H1 (cell line): ENCODE measurements around the gene CHST3. TPM values are rescaled to one million over a fixed set of nuclear protein-coding genes. Genes with fewer than 3 reads are reported as not detected.

Source experiments
- CEBPB ChIP-seq: IDR thresholded peaks from 2 replicates; pipeline ENCODE4 v1.6.1; 2012; ENCODE audit warnings: low read depth, low read length
- CHD7 ChIP-seq: fragments of 300-600 bp; sonication (generic); IDR thresholded peaks from 2 replicates; pipeline ENCODE4 v1.7.1; 2012; ENCODE audit warnings: low read length, moderate library complexity, mild to moderate bottlenecking, inconsistent platforms; ENCODE audit not compliant: insufficient replicate concordance
- E2F6 ChIP-seq: IDR thresholded peaks from 2 replicates; pipeline ENCODE4 v1.6.1; 2012; ENCODE audit warnings: inconsistent platforms
- RNF2 ChIP-seq: fragments of 200-900, 300-1000 bp; sonication (generic); IDR thresholded peaks from 2 replicates; pipeline ENCODE4 v1.7.1; 2016; ENCODE audit warnings: borderline replicate concordance, low read depth, mild to moderate bottlenecking, antibody characterized with exemption, low read length; ENCODE audit not compliant: poor library complexity, severe bottlenecking; ENCODE audit errors: missing control alignments
- RXRA ChIP-seq: IDR thresholded peaks from 2 replicates; pipeline ENCODE4 v1.6.1; 2011; ENCODE audit warnings: low read depth, mild to moderate bottlenecking, low read length, moderate library complexity; ENCODE audit not compliant: insufficient read depth
- SAP30 ChIP-seq: fragments of 300-600 bp; sonication (generic); IDR thresholded peaks from 2 replicates; pipeline ENCODE4 v1.7.1; 2012; ENCODE audit warnings: low read length, moderate library complexity, mild to moderate bottlenecking, inconsistent platforms; ENCODE audit not compliant: insufficient read depth, insufficient replicate concordance
- SIRT6 ChIP-seq: IDR thresholded peaks from one replicate; pipeline ENCODE4 v1.7.1; 2012; ENCODE audit warnings: low read length, inconsistent platforms
- TAF7 ChIP-seq: optimal IDR thresholded peaks from 2 replicates; pipeline ENCODE3; 2011; ENCODE audit warnings: low read depth, mild to moderate bottlenecking, inconsistent platforms, low read length, moderate library complexity, borderline replicate concordance
- polyA plus RNA-seq, 7 experiments: library from polyadenylated mRNA; depleted of rRNA in 3 of 7; stranded (reverse) in 5 of 7; unstranded in 2 of 7; fragments of >200 nt in 5 of 7; fragments of 200-250 nt in 2 of 7; gene quantifications; 1 replicate in 5 of 7; 2 replicates in 1 of 7; 4 replicates in 1 of 7; pipeline versions ENCODE4 v1.2.1 to v1.2.3, GENCODE V29; 2011 to 2013; ENCODE audit warnings: missing spikeins in 2 of 7, mixed read lengths in 2 of 7
- total RNA-seq: library from RNA; stranded (reverse); fragmentation: NEBNext Ultra II Directional; extraction: Animal tissue kit (Norgen Biotek cat#: 25700); gene quantifications from 2 replicates; pipeline ENCODE4 v1.2.1, GENCODE V29; 2021
- TF ChIP-seq, protein P1 (sequence below): IDR thresholded peaks from 2 replicates; pipeline ENCODE4 v1.6.1; 2012; ENCODE audit warnings: low read length, inconsistent platforms

Gene CHST3
- total and polyA plus RNA-seq, 2 of the 8 experiments (the other 6 are each of a cell fraction or from before 2014, with no cell fraction given), result 2.0 to 5.8 TPM

DNA sequence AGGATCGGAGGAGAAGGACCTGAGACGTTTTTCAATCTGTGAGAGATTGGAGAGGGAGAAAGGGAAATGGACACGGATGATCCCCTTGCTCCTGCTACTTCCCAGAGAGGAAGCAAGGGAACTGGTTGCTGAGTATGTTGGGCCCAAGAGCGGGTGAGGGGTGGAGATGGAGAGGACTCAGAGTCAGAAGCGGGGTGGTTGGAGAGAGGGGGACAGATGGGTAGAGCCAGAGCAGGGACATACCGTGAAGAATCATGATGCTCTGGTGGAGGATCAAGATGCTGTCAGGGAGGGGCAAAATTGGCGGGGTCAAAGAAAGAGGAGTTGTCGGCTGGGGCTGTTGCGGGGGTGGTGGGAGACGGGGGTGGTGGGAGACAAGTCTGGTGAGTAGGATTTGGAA is 2.4 kb upstream of the CHST3 start (continued):
- TF ChIP-seq CHD7, result no peak
- no peak for TF ChIP-seq SAP30
- TF ChIP-seq, protein P1, sequence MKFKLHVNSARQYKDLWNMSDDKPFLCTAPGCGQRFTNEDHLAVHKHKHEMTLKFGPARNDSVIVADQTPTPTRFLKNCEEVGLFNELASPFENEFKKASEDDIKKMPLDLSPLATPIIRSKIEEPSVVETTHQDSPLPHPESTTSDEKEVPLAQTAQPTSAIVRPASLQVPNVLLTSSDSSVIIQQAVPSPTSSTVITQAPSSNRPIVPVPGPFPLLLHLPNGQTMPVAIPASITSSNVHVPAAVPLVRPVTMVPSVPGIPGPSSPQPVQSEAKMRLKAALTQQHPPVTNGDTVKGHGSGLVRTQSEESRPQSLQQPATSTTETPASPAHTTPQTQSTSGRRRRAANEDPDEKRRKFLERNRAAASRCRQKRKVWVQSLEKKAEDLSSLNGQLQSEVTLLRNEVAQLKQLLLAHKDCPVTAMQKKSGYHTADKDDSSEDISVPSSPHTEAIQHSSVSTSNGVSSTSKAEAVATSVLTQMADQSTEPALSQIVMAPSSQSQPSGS, result no peak
- no peak for TF ChIP-seq TAF7
- TF ChIP-seq SIRT6, result no peak
- TF ChIP-seq CEBPB, result no peak
- no peak for TF ChIP-seq RNF2
- TF ChIP-seq RXRA, result no peak
- no peak for TF ChIP-seq E2F6
